ENCODE measurements around the gene RHOH. TPM values are rescaled to one million over a fixed set of nuclear protein-coding genes. Genes with fewer than 3 reads are reported as not detected.

The RHOH gene
- polyA plus RNA-seq, 3 donors from 2014 or later: 82.0 to 97.6 (median 97.3) TPM

DNA sequence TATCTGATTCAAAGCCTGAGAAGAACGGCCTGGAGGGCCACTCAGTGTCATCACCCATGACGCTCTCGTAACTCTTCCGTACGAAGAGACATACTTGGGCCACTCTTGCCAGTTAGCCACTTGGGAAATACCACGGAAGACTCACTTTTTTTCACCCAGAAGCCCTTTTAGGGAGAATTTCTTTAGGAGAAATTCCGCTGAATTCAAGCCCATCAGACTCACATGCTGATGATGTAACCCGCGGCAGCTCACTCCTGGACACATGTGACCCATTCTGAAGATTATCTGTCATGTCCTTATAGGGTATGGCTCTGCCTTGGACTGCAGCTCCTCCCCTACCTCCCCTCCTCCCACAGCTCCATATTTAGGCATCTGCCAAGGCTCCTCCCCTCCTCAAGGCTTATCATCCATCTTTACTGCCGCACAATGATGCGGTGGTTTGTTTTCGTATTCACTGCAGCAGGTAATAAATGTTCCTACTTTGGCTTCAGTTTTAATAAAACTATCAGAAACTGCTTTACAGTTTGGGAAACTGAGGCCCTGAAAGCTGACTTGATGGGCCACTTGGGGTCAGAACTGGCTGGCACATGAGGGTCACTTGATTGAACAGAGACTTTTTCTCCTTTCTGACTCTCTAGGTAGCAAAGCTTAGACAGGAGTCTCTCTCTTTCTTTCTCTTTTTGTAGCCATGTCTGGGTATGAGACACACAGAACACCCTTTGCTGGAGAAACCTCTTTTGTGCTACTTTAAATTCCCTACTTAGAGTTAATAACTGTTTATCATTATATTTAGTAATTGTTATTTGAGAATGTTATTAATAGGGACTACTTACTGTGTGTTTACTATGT is 42.1 kb downstream of the RHOH start:
- Mint-ChIP-seq H3K27ac (peak overlapping the region; percentile 46 to 97 (median 70)), H3K9me3 (no peaks in the 10 kb centered on the region), H3K4me1 (peaks cover 88 to 95% of the 10 kb centered on the region in 2 donors), H3K4me3 (peak overlapping the region in 3 of 5 donors; percentile 23 to 72 (median 42)), H3K27me3 (ENCODE audit: low read depth in 3 of 3) (peaks cover 2 to 9% (median 5%) of the 10 kb centered on the region in 3 donors), H3K36me3 (peaks cover 14 to 34% (median 18%) of the 10 kb centered on the region in 3 donors)
- DNase-seq: peak in 1 of 3 donors; percentile 75

DNA sequence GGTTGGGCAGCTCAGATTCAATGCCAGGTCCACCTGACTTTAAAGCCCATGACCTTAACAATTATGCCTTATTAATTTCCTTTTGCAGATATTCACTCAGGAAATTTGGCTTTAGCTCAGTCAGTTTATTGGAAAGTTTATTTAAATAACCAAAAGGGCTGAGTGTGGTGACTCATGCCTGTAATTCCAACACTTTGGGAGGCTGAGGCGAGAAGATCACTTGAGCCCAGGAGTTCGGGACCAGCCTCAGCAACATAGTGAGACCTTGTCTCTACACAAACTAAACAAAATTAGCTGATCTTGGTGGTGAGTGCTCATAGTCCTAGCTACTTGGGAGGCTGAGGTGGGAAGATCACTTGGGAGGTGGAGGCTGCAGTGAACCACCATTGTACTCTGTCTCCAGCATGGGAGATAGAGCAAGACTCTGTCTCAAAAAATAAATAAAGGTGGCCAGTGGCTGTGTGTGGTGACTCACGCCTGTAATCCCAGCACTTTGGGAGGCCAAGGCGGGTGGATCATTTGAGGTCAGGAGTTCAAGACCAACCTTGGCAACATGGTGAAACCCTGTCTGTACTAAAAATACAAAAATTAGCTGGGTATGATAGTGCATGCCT is 43.3 kb downstream of the RHOH start:
- H3K9me3 Mint-ChIP-seq: no peaks in the 10 kb centered on the region

DNA sequence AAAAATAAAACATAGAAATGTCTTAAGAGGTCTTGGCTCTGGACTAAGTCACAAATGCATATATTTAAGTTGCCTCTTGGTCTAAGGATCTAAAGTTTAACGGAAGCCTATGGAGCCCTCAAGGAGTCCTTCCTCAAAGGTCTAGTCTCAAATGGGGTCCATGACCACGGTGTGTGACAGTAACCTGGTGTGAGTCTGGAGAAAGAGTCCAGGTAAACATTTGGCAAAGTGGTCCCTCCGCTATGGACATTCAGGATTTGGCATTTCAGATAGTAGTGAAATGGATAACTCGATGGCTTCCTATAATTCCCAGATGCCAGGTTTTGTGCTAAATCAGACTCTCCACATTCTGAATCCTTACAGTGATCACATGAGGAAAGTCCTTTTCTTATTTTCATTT is 44.2 kb downstream of the RHOH start:
- Mint-ChIP-seq H3K36me3 (peaks cover 22 to 38% (median 29%) of the 10 kb centered on the region in 3 donors), H3K27ac (peak overlapping the region in 4 of 6 donors; percentile 24 to 87 (median 82)), H3K4me3 (peak overlapping the region in 2 of 5 donors; percentile 21 to 67)

More for the DNA sequence above, 43.3 kb downstream of the RHOH start:
- peak overlapping the region in 5 of 6 donors; percentile 33 to 97 (median 76) for H3K27ac Mint-ChIP-seq
- H3K4me1 Mint-ChIP-seq: peaks cover 85 to 95% of the 10 kb centered on the region in 2 donors
- H3K4me3 Mint-ChIP-seq: peak overlapping the region in 2 of 5 donors; percentile 2 to 72
- H3K36me3 Mint-ChIP-seq: peaks cover 18 to 35% (median 22%) of the 10 kb centered on the region in 3 donors
- peaks cover 2 to 11% (median 7%) of the 10 kb centered on the region in 3 donors for H3K27me3 Mint-ChIP-seq (ENCODE audit: low read depth in 3 of 3)
- DNase-seq: no peak

DNA sequence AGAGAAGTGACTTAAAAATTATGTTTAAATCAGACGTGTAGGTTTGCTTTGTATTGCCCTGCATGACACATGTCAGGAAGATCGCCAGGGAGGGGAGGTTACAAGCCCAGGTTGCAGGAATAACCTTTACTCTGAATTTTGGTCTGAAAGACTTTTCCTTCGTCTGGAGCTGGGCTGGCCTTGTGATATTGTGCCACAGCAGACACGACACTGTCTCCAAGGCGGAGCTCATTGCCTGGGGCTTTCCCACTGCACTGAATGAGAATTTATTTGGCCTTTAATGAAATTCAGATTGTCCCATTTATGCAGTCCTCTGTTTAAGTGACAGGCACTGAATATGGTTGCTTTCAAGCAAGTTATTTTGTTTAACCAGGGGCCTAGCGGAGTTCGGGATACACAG is 45.1 kb downstream of the RHOH start:
- no peaks in the 10 kb centered on the region for H3K9me3 Mint-ChIP-seq
- H3K27me3 Mint-ChIP-seq (ENCODE audit: low read depth in 3 of 3): peaks cover 2 to 13% (median 8%) of the 10 kb centered on the region in 3 donors
- peak overlapping the region; percentile 38 to 87 (median 80) for H3K27ac Mint-ChIP-seq
- peak overlapping the region in 4 of 5 donors; percentile 11 to 67 (median 32) for H3K4me3 Mint-ChIP-seq
- peaks cover 87 to 95% of the 10 kb centered on the region in 2 donors for H3K4me1 Mint-ChIP-seq
- H3K36me3 Mint-ChIP-seq: peaks cover 22 to 38% (median 29%) of the 10 kb centered on the region in 3 donors
- no peak for DNase-seq

More for the DNA sequence above, 44.2 kb downstream of the RHOH start:
- Mint-ChIP-seq H3K9me3 (no peaks in the 10 kb centered on the region), H3K27me3 (ENCODE audit: low read depth in 3 of 3) (peaks cover 2 to 11% (median 8%) of the 10 kb centered on the region in 3 donors), H3K4me1 (peaks cover 86 to 95% of the 10 kb centered on the region in 2 donors)
- DNase-seq: no peak

DNA sequence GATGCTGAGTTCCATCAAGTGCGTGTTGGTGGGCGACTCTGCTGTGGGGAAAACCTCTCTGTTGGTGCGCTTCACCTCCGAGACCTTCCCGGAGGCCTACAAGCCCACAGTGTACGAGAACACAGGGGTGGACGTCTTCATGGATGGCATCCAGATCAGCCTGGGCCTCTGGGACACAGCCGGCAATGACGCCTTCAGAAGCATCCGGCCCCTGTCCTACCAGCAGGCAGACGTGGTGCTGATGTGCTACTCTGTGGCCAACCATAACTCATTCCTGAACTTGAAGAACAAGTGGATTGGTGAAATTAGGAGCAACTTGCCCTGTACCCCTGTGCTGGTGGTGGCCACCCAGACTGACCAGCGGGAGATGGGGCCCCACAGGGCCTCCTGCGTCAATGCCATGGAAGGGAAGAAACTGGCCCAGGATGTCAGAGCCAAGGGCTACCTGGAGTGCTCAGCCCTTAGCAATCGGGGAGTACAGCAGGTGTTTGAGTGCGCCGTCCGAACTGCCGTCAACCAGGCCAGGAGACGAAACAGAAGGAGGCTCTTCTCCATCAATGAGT is 46.6 kb downstream of the RHOH start:
- no peak for DNase-seq
- Mint-ChIP-seq H3K36me3 (peaks cover 22 to 33% (median 29%) of the 10 kb centered on the region in 3 donors), H3K4me1 (peaks cover 80 to 95% of the 10 kb centered on the region in 2 donors), H3K27ac (peak overlapping the region in 4 of 6 donors; percentile 77 to 87 (median 82)), H3K27me3 (ENCODE audit: low read depth in 3 of 3) (peaks cover 2 to 12% (median 3%) of the 10 kb centered on the region in 3 donors), H3K4me3 (peak overlapping the region in 1 of 5 donors; percentile 67), H3K9me3 (no peaks in the 10 kb centered on the region)

DNA sequence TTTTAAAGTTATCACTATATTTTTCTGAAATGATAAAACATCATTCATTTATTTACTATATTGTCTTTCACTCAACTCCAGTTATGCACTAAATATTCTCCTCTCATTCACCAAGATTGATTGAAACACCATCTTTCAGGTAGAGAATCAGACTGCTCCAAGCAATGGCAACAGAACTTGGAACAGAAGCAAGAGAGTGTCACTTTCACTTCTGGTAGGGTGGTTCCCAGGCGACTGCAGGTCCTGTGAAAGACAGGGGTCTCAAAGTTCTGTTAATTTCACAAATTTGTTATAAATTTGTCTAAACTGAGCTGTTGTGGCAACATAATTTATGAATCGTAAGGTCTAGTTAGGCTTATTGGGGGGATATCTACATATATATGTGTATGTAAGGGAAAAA is 47.8 kb downstream of the RHOH start:
- Mint-ChIP-seq H3K4me3 (peak overlapping the region in 3 of 5 donors; percentile 3 to 77 (median 49)), H3K36me3 (peaks cover 16 to 30% (median 29%) of the 10 kb centered on the region in 3 donors), H3K27me3 (ENCODE audit: low read depth in 3 of 3) (peaks cover 2 to 8% (median 4%) of the 10 kb centered on the region in 3 donors), H3K27ac (peak overlapping the region; percentile 23 to 94 (median 78)), H3K9me3 (no peaks in the 10 kb centered on the region), H3K4me1 (peaks cover 79 to 93% of the 10 kb centered on the region in 2 donors)
- no peak for DNase-seq

DNA sequence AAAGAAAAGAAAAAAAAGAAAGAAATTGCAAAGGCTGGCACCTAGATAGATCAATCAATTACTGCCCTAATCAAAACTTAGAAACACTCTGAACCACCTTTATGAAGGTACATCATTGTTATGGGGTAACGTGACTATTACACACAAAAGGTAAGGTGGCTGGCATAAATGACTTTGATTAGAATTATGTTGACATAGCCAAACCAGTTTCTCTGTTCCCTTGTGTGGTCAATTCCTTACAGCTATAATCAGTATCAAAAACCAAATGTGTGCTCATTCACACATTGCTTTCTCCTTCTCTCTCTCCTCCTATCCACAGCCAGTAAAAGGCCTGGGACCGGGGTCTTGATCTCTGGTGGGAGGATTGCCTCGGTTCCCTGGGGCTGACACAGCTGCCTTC is 48.7 kb downstream of the RHOH start:
- Mint-ChIP-seq H3K36me3 (peaks cover 16 to 30% (median 29%) of the 10 kb centered on the region in 3 donors), H3K4me3 (peak overlapping the region in 3 of 5 donors; percentile 38 to 50 (median 44)), H3K27me3 (ENCODE audit: low read depth in 3 of 3) (peaks cover 2 to 8% (median 4%) of the 10 kb centered on the region in 3 donors), H3K9me3 (no peaks in the 10 kb centered on the region), H3K27ac (peak overlapping the region in 5 of 6 donors; percentile 61 to 94 (median 69)), H3K4me1 (peaks cover 73 to 84% of the 10 kb centered on the region in 2 donors)
- DNase-seq: no peak

DNA sequence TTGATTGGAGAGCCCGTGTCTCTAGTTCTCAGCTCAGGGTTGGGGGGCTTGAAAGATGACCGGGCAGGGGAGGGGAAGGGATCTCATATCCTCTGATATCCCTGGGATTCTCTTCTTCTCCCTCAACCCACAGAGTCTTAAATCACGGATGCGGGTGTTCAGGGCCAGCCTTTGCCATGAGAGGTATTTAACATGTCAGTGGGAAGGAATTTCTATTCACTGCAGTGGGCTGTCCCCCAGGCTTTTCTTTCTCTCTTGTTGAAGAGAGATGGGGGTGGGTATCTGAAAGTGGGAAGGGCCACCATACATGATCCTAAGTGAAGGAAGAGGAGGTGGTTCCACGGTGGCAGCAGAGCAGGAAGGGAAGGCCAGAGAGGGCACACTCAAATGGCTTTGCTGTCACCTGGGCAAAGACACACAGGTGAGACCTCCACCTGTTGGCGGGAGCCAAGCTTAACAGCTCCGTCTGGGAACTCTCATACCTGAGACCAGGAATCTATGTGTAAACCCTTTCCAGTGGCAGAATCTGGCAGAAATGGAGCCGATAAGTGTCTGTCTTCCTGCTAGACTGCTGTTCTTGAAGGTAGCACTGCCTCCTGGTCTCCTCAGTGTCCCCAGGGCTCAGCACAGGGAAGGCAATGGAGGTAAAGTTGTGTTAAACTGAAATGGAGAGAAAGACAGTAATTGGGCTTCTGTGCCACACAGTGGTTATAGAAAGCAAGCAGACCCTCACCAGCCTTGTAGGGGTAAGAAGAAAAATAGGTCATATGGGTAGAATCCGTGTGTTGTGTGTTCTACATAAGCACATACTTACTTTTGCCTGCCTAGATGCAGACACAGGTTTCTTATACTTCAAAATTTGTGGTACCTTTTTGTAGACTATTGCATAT is 49.4 kb downstream of the RHOH start:
- no peaks in the 10 kb centered on the region for H3K9me3 Mint-ChIP-seq
- H3K27me3 Mint-ChIP-seq (ENCODE audit: low read depth in 3 of 3): peaks cover 2 to 10% (median 5%) of the 10 kb centered on the region in 3 donors
- no peak for DNase-seq
- peak overlapping the region; percentile 45 to 75 (median 63) for H3K4me3 Mint-ChIP-seq
- H3K36me3 Mint-ChIP-seq: peaks cover 19 to 33% (median 32%) of the 10 kb centered on the region in 3 donors
- peak overlapping the region; percentile 69 to 94 (median 84) for H3K27ac Mint-ChIP-seq
- H3K4me1 Mint-ChIP-seq: peaks cover 70 to 80% of the 10 kb centered on the region in 2 donors

DNA sequence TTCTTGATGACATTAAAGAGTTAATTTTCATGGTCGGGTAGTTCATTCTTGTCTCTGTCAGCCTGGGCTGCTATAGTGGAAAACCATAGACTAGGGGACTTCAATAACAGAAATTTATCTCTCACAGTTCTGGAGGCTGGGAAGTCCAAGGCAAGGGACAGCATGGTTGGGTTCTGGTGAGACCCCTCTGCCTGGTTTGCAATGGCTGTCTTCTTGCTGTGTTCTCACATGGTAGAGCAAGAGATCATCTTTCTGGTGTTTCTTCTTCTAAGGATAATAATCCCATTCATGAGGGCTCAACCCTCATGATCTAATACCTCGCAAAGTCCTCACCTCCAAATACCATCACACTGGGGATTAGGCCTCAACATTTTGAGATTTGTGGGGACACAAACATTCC is 50.1 kb downstream of the RHOH start:
- Mint-ChIP-seq H3K27me3 (ENCODE audit: low read depth in 3 of 3) (peaks cover 2 to 10% (median 6%) of the 10 kb centered on the region in 3 donors), H3K9me3 (peaks cover 0 to 2% (median 0%) of the 10 kb centered on the region in 6 donors), H3K4me3 (peak overlapping the region; percentile 63 to 83 (median 68)), H3K27ac (peak overlapping the region; percentile 69 to 94 (median 83)), H3K4me1 (peaks cover 63 to 74% of the 10 kb centered on the region in 2 donors), H3K36me3 (peaks cover 19 to 33% (median 32%) of the 10 kb centered on the region in 3 donors)
- no peak for DNase-seq

DNA sequence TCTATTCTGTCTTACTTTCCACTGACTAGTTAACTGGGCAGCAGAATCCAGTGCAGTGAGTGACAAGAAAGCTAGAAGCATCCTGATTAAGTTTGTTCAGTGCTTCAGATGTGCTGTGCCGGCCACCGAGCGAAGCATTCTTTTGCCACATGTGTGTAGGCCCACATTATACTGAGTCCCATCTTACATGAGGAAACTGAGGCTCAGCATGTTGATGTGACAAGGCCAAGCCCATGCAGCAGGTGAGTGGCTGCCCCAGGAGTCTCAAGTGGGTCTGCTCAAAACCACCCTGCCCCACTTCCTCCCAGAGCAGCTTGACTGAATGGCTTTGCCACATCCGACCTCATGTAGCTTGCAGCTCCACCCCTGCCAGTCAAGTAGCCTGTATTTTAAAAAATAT is 50.5 kb downstream of the RHOH start:
- Mint-ChIP-seq H3K36me3 (peaks cover 19 to 33% (median 32%) of the 10 kb centered on the region in 3 donors), H3K9me3 (peaks cover 0 to 2% (median 0%) of the 10 kb centered on the region in 6 donors), H3K4me1 (peaks cover 59 to 69% of the 10 kb centered on the region in 2 donors), H3K4me3 (peak overlapping the region; percentile 63 to 83 (median 68)), H3K27ac (peak overlapping the region; percentile 69 to 94 (median 83)), H3K27me3 (ENCODE audit: low read depth in 3 of 3) (peaks cover 2 to 10% (median 6%) of the 10 kb centered on the region in 3 donors)
- peak; percentile 47 to 72 (median 51) for DNase-seq

DNA sequence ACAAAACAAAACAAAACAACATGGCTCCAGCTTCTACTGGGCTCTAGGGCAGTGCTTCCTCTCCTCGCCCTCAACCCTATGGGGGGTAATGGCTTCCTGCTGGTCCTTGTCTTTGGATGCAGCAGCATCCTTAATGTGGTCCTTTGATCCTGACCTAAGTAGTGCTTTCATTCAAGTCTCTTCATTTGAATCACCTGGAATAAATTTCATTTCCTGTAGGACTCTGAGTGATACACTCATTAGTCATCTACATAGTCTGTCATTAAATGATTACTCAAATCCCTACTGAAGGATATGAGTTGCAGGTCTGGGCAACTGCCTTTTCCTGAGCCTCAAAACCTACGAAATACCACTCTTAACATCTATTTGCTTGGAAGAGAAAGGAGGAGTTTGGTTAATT is 54.5 kb downstream of the RHOH start:
- Mint-ChIP-seq H3K36me3 (peaks cover 3% of the 10 kb centered on the region in 3 donors), H3K27me3 (ENCODE audit: low read depth in 3 of 3) (peaks cover 1 to 4% (median 3%) of the 10 kb centered on the region in 3 donors), H3K4me1 (peaks cover 26 to 40% of the 10 kb centered on the region in 2 donors), H3K4me3 (no peak overlapping the region), H3K27ac (peak overlapping the region in 3 of 6 donors; percentile 2 to 73 (median 15)), H3K9me3 (peaks cover 0 to 2% (median 0%) of the 10 kb centered on the region in 6 donors)
- no peak for DNase-seq

DNA sequence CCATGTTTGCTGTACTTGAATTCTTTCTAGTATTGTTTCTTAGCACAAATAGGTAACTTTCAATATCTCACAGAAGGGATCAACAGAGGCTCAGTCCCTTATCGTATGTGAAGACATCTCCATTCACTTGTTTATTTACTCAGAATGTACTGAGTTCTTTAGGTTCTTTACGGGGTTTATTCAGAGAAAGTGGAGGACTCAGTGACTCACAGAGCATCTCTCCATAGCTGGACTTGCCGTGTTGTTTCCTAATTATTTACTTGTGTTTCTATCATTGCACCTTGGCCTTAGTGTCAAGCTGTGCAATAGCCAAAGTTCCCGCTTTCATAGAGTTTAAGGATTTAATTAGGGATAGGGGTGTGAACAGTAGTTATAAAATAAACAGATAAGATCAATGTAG is 57.1 kb downstream of the RHOH start:
- Mint-ChIP-seq H3K36me3 (peaks cover 3% of the 10 kb centered on the region in 3 donors), H3K4me3 (peak overlapping the region in 1 of 5 donors; percentile 44), H3K27me3 (ENCODE audit: low read depth in 3 of 3) (peaks cover 2 to 4% (median 3%) of the 10 kb centered on the region in 3 donors), H3K27ac (peak overlapping the region in 3 of 6 donors; percentile 40 to 63 (median 56)), H3K4me1 (peaks cover 8 to 20% of the 10 kb centered on the region in 2 donors), H3K9me3 (peaks cover 0 to 2% (median 0%) of the 10 kb centered on the region in 6 donors)
- no peak for DNase-seq

Measured in immature natural killer cell (primary cell).